H4 (cell line): ENCODE data around the gene RYR2. TPM values are rescaled to one million over a fixed set of nuclear protein-coding genes. Genes with fewer than 3 reads are reported as not detected.
"Not testable (repeated sequence)": the region's sequence is repeated elsewhere in the genome, so short reads cannot be mapped to it uniquely, and the experiment has no call there.

ENCODE experiments used
- DNase-seq: peaks from one replicate; pipeline ENCODE4 v3.0.0-alpha.2; 2015; ENCODE audit warnings: low spot score
- total RNA-seq: library from RNA; depleted of rRNA; stranded (reverse); fragments of >200 nt; shearing (Covaris generic); gene quantifications from 2 replicates; pipeline ENCODE4 v1.2.3, GENCODE V29; 2014

Gene RYR2
- total RNA-seq, 1 experiment from 2014 or later = 1.7 TPM

DNA sequence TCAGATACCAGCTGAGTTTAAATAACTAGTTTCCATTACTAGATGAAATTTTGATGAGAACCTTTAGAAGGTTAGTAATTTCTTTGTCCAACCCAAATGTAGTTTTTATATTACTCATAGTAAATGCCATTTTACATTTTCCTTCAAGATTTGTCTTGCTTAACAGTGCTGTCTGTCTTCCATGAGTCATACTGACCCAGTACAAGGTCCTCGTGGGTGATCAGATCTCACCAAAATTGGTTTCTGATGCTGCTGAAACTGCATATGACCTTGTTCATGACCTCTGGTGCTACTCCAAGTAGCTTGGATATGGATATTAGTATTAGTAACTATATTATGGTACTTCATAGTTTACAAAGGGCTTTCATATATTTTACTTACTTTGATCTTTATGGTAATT lies 207.1 kb downstream of the RYR2 start:
- DNase-seq = no peak

DNA sequence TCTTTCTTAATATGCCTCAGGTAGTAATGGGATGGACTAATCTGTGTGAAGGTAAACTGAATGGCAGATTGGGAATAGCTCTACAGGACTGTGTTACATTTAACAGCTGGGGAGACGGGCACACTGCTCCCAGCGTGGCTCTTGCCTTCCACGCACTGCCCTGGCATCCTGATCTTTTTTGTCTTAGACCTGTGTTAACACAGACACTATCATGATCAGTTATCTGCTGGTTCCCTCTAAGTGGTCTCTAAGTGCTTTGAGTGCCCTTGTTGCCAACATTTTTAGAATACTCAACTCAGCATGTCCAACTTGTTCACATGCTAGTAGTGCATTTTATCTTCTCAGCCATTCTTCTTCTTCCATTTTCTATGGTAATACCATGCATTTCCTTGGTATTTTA lies 208.1 kb downstream of the RYR2 start:
- no peak for DNase-seq

DNA sequence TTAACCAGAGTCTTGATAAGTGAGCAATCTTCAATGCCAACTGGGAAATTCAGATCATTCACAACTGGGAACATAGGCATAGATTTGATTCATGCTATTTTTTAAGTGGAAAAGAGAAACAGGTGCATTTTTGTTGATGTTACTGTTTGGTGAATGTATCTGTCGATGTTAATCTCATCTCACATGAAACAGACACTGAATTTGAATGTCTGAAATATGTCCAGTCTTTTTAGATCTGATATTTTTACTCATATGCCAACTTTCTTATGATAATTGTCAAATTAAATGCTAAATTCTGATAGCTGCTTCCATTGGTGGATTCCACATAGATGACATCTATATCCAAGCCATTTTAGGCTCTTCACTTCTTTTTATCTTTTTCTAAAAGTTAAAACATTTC lies 213.1 kb downstream of the RYR2 start:
- DNase-seq = no peak

DNA sequence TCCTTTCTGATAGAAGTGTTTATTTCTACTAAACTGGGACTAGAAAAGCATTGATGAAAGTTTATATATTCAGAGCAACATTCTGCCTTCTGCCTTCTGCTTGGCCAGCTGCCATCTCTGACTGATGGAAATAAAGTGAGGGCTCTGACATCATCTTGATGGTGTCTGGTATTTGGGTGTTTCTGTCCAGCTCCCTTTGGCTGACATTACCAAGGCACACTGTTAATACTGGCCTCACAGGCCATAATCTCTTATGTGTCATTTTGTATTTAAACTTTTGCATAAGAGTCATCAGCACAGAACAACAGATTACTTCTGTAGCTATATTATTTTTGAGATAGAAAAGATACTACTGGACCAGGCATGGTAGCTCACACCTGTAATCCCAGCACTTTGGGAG lies 216.9 kb downstream of the RYR2 start:
- DNase-seq = no peak

DNA sequence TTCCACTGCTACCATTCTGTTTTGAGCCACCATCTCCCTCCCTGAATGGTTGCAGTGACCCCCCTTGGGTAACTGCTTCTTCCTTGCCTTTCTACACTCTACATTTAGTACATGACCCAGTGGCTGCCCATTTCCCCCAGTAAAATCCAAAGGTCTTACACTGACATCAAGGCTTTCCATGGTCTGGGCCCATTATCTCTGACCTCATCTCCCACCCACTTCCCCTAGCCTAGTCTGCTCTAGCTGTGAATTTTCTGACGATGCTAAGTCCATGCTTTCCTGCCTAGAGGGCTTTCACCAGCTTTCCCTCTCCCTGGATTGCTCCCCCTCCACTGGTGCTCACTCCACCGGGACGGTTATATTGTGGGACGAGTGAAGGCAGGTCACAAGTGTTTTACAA lies 219.2 kb downstream of the RYR2 start:
- DNase-seq = no peak

DNA sequence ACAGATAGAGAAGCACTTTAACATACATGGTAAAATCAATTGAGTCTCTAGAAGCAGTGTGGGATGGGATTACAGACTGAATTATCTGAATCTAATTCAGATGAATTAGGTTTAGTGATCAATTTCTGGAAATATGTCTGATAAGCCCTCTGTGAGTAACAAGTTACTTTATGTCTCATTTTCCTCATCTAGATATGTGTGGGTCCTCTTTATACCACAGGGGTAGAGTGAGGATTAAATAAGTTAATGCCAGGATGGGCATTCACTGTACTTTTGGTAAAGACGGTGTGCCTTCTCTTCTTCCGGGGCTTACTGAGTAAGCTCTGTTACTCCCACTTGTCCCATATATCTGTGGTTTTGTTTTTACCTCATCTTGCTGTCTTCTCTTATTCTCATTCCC lies 225.8 kb downstream of the RYR2 start:
- no peak for DNase-seq

DNA sequence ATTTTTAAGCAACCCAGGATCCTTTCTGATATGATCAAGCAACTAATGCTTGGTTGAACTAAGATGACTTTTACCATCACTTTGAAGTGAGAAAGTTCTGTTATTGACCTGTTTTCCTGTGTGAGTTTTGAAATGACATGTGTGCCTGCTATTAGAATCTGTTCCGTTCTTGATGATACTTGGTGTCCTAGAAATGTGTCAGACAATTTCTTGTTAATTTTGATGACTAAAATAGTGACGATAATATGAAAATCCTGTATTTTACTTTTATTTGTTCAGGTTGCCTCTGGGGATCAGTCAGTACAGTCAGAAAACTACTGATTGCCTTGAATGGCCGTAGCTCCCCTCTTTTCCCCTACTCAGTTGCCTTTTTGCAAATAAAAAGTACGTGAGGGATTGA lies 228.0 kb downstream of the RYR2 start:
- DNase-seq = no peak

DNA sequence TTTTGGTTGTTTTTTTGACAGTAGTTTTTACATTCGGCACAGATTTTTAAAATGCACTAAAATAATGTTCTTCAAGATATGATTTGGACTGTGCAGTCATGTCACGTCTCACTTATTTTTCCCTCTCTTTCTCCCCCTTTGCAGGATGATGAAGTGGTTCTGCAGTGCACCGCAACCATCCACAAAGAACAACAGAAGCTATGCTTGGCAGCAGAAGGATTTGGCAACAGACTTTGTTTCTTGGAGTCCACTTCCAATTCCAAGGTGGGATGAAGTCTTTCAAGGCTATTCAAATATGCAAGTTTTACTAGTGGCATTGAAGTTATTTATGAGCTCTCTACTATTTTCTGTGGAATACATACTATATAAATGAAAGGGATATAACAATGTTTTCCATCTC lies 228.4 kb downstream of the RYR2 start:
- DNase-seq = no peak

DNA sequence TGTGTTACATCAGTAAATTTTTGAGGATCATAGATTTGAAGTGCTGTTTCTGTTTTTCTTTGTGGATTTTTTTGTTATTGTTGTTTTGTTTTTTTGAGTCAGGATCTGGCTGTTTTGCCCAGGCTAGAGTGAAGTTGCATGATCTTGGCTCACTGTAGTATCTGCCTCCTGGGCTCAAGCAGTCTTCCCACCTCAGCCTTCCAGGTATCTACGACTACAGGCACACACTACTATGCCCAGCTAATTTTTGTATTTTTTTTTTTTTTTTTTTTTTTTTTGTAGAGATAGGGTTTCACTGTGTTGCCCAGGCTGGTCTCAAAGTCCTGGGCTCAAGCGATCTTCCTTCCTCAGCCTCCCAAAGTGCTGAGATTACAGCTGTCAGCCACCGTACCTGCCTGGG lies 236.0 kb downstream of the RYR2 start:
- DNase-seq = not testable (repeated sequence)

DNA sequence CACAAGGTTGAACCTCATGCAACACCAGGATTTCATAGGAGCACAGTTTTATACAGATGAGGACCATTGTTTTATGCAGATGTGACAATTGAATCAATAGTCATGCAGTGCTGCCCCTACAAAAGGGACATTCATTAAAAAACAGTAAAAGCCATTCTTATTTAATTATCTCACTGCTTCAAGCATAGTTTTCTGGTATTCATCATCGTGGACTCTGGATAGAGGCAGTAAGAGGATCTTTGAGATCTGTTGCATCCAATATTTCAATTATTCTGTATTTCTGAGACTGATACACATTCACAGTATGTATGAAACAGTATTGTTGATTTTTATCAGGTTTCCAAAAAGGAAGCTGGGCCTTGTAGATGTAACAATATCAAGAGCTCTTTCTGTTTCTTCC lies 237.6 kb downstream of the RYR2 start:
- no peak for DNase-seq

DNA sequence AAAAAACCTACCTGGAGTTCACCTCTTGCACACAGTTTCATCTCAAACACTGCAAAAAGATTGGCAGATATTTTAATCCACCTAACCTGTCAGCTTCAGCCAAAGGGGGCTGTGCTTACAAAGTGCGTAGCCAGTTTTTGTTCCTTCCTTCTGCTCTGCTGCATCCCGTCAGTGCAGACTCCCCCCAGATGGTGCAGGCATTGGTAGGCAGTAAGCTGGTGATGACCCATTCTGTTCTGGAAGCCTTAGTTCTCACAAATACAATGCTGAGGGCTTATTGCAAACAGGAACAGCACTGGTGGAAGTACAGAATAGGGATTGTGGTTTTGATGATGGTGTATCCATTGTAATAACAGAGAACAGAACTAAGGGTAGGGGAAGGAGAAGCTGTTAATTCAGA lies 239.5 kb downstream of the RYR2 start:
- no peak for DNase-seq

DNA sequence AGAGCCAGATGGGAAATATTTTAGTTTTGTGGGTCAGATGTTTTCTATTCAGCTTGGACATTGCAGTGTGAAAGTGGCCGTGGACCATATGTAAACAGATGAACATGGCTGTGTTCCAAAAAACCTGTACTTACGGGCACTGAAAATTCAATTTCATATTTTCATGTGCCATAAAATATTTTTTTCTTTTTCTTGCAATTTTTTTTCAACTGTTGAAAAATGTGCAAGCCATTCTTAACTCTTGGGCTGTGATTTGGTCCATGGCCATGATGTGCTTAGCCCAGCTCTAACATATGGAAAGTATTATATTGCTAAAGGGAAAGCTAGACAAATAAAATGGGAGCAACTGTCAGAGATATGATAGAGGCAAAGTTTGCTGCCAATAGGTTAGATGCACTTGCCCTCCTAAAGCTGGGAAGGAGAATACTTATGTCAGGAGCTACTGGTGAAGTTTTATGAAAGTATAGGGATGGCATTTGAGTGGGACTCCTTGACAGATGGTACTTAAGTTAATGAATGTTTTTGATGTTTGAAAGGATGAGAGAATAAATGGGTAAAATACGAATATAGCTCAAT lies 240.3 kb downstream of the RYR2 start:
- no peak for DNase-seq

DNA sequence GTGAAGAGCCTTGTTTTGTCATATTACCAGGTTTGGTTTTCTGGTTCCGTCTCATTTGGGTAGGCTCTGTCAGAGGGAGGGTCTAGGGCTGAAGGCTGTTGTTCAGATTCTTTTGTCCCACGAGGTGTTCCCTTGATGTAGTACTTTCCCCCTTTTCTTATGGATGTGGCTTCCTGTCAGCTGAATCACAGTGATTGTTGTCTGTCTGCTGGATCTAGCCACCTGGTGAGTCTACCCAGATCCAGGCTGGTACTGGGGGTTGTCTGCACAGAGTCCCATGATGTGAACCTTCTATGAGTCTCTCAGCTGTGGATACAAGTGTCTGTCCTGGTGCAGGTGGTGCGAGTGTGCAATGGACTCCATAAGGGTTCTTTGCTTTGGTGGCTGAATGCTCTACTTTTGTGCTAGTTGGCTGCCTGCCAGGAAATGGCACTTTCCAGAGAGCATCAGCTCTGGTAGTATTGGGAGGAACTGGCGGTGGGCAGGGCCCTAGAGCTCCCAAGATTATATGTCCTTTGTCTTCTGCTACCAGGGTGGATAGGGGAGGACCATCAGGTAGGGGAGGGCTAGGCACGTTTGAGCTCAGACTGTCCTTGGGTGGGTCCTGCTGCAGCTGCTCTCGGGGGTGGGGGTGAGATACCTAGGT lies 246.0 kb downstream of the RYR2 start:
- no peak for DNase-seq

DNA sequence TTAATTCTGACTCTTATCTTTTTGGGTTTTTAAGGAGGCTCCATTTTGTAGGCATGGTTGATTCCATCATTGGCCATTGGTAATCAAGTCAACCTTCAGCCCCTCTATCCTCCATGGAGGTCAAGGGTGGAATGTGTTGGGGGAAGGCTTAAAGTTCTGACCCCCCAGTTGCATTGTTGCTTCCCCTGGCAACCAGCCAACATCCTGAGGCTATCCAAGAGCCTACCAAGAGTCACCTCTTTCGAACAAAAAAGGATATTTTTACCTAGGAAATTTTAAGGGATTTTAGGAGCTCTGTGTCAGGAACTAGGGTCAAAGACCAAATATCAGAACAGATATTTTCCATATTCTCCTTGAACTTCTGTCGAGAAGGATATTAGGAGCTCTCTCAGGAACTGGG lies 251.8 kb downstream of the RYR2 start:
- DNase-seq = no peak

DNA sequence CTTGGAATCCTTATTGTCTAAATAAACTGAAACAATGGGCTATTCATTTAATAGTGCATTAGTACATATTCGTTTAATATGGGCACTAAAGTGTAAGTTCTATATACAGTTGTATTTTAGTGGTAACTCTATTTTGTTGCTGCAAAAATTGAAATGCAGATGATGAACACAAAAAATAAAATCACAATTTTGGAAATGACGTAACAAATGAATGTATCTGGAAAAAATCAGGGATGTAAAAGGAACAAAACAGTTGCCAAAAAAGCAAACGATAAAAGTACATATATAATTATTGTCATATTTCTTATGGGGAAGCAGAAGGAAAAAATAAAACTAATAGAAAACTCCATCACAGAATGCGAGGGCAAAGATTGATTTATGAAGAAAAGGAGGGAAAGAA lies 254.9 kb downstream of the RYR2 start:
- no peak for DNase-seq

DNA sequence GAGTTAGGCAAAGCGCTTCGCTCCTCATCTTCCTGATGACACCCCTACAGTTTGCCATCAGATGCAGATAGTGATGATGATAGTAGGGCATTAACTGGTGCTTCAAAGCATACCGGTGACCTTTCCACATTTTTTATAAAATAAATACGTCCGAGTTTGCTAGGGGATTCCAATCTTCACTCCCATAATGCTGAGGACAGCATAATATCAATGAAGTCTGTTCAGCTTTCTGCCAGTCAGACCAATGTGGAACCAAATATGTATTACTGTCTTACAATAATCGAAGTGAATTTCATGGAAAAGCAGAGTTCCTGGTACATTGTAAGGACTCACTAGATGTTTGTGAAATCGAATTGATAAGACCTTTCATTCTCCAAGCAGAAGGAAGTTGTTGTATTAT lies 258.7 kb downstream of the RYR2 start:
- DNase-seq = no peak

DNA sequence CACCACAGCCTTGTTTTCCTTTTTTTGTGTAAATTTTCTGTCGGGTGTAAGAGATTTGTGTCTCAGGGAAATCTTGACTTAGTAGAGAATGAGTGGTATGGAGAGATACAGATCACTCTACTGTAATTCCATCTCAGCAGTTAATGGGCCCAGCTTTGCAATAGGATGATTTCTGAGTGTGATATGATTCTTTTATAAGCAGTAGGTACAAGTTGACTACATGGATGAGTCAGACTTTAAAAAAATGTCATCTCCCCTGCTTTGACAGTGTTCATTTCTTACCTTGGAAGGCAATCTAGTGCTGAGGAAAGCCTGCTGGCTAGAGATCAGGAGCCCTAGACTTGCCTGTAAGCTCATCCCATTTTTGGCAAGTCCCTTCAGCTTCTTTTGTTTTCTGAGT lies 261.9 kb downstream of the RYR2 start:
- no peak for DNase-seq

DNA sequence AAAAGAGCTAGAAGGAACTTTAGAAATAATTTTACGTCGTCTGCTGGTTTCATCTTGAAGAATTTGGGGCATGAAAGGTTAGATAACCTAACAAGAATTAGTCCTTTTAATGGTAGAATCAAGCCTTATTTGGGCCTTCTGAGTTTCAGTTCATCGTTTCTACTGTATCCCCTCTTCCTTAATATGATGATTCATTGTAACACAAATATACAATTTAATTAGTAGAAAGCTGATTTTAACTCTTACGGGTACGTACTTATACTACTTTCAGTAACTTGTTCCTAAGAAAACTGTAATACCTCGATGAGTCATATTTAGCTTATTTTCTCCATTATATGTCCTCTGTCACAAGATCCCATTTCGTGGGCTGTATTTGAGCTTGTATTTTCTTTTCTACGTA lies 264.7 kb downstream of the RYR2 start:
- peak; percentile 23 for DNase-seq

DNA sequence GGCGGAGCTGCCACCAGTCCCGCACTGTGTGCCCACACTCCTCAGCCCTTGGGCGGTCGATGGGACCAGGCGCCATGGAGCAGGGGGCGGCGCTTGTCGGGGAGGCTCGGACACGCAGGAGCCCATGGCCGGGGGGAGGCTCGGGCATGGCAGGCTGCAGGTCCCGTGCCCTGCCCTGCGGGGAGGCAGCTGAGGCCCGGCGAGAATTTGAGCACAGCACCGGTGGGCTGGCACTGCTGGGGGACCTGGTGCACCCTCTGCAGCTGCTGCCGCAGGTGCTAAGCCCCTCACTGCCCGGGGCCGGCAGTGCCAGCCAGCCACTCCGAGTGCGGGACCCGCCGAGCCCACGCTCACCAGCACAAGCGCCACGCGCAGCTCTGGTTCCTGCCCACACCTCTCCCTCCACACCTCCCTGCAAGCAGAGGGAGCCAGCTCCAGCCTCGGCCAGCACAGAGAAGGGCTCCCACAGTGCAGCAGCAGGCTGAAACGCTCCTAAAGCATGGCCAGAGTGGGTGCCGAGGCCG lies 267.7 kb downstream of the RYR2 start:
- DNase-seq = no peak

DNA sequence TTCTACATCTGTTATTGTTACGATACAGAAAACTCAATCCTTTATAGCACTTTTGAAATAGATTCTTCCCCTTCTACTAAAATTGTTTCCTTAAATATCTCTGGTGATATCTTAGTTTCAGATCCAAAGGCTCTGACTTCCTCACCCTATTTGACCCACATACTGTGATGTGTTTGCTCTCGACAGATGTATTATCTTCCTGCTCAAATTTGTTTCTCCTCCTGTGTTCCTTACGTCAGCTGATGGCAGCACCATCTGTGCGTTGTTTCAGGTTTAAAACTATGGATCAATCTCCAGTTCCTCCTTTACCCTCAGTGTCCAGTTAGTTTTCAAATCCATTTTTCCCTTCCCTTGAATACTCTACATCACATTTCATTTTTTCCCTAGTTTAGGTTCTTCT lies 274.4 kb downstream of the RYR2 start:
- no peak for DNase-seq

DNA sequence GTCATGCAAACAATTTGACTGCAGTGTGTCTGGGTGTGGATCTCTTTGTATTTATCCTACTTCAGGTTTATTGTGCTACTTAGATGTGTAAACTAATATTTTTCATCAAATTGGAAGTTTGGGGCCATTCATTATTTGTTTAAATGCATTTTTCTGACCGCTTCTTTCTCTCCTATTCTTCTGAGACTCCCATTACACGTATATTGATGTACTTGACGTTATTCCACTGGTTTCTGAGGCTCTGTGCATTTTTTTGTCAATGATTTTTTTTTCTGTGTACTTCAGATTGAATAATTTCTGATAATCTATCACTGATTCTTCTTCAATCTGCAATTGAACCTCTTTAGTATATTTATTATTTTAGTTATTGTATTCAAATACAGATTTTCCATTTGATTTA lies 276.8 kb downstream of the RYR2 start:
- no peak for DNase-seq

DNA sequence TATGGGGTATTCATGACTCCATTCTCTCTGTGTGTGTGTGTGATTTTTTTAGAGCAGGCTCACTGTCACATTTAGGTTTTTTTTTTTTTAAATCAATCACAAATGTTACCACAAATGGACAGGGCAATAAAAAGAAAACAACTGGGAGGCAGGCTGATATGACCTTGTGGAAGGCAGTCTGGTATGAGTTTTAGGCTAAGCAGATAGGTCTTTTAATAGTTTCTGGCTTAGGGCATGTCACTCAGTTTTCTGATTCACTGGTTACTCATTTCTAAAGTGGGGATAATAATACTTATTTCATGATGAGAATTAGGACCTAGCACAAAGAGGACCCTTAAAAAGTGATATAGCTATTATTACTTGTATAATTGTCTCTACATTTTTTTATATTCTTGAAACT lies 278.9 kb downstream of the RYR2 start:
- DNase-seq = no peak

DNA sequence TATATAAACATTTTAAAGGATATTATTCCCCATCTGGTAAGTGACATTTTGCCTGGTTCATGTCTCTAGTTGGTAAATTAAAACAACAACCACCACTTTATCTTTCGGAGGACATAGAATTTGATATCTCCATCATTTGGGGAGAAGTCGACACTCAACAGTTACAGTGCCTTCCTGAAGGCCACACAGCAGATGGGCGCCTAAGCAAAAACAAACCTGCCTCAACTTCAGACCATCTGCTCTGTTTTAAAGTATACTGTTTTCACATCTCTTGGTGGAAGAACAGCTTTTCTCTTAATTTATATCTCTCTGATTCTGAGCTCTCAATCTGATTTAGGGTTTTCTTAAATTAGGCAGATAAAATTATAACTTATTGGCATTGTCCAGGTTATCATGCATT lies 282.2 kb downstream of the RYR2 start:
- no peak for DNase-seq

DNA sequence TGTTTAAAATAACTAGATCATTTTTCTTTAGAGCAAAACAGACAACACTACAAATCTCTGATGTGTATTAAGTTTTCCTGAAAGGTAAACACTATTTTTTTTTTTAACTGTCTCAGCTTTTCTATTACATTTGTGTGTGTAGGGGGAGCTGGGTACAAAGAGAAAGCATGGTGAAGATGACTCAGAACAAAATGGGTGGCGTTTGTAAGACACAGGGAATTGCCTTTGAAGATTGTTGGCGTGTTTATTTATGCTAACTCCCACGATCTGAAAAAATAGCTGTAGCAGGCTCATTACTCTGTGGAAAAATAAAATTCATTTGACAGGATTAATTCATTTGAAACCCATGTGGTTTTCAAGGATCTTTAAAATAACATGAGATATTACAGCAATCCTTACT lies 285.1 kb downstream of the RYR2 start:
- DNase-seq = peak; percentile 59
